B cell (primary cell): ENCODE results near the gene TMTC4. TPM values are rescaled to one million over a fixed set of nuclear protein-coding genes. Genes with fewer than 3 reads are reported as not detected.

Source experiments
- ATAC-seq: fragments of 200-7000 bp; cut with Tn5 transposase; one replicate; pipeline ENCODE4 v1.10.0; 2021; ENCODE audit warnings: low read depth, mild to moderate bottlenecking, moderate number of reproducible peaks, moderate library complexity
- CTCF ChIA-PET: fragments of 350-600 bp; sonication (Branson Sonifier 250); formaldehyde crosslinking; loops from one replicate; lab custom pipeline; 2021; ENCODE audit warnings: antibody characterized with exemption, inconsistent platforms; lab: Charles Lee
- POLR2A ChIA-PET: fragments of 350-600 bp; sonication (Branson Sonifier 250); formaldehyde crosslinking; loops from one replicate; lab custom pipeline; 2021; ENCODE audit warnings: antibody characterized with exemption; lab: Charles Lee
- DNase-seq: peaks from one replicate; pipeline ENCODE4 v3.0.0; 2013
- H2AFZ ChIP-seq: 2 replicates; pipeline ENCODE4 v1.6.1; 2012; ENCODE audit warnings: mild to moderate bottlenecking, low read depth, low read length; ENCODE audit not compliant: insufficient read depth, poor library complexity, severe bottlenecking
- H3K27ac ChIP-seq, 2 donors: 1 replicate in 1 of 2; 2 replicates in 1 of 2; pipeline ENCODE4 v1.5.1; 2012 to 2013; ENCODE audit warnings: low read length in 2 of 2, mild to moderate bottlenecking in 2 of 2, moderate library complexity in 1 of 2
- H3K27me3 ChIP-seq, 4 experiments: fragments of 200-600 bp in 1 of 4; sonication (generic) in 1 of 4; replicated peaks in 1 of 4; 1 replicate in 2 of 4; 2 replicates in 2 of 4; pipeline versions ENCODE4 v1.6.1 to v1.7.0; 2013 to 2016; ENCODE audit warnings: low read length in 3 of 4, mild to moderate bottlenecking in 2 of 4, mixed read lengths in 1 of 4, moderate library complexity in 1 of 4; ENCODE audit not compliant: insufficient read depth in 4 of 4, control insufficient read depth in 3 of 4; ENCODE audit errors: control extremely low read depth in 1 of 4
- H3K36me3 ChIP-seq, 2 experiments: replicated peaks in 1 of 2; 1 replicate in 1 of 2; 2 replicates in 1 of 2; pipeline versions ENCODE4 v1.6.1 to v1.7.1; 2013; ENCODE audit warnings: low read length in 1 of 2; ENCODE audit not compliant: insufficient read depth in 2 of 2, control insufficient read depth in 1 of 2; ENCODE audit errors: control extremely low read depth in 1 of 2, extremely low read depth in 1 of 2
- H3K4me1 ChIP-seq, 2 donors: fragments of 200-600 bp in 1 of 2; sonication (generic) in 1 of 2; 1 replicate in 1 of 2; 2 replicates in 1 of 2; pipeline versions ENCODE4 v1.5.1 to v1.6.1; 2013 to 2017; ENCODE audit warnings: low read length in 2 of 2; ENCODE audit not compliant: control insufficient read depth in 2 of 2, insufficient read depth in 2 of 2
- H3K4me2 ChIP-seq: replicated peaks from 2 replicates; pipeline ENCODE3; 2012; ENCODE audit warnings: mild to moderate bottlenecking, low read depth, low read length; ENCODE audit not compliant: poor library complexity, severe bottlenecking
- H3K4me3 ChIP-seq, 5 experiments: fragments of 200-600 bp in 1 of 5; sonication (generic) in 1 of 5; 1 replicate in 3 of 5; 2 replicates in 2 of 5; pipeline versions ENCODE4 v1.5.1 to v1.7.0; 2011 to 2016; ENCODE audit warnings: low read length in 4 of 5, mild to moderate bottlenecking in 4 of 5, low read depth in 2 of 5, control low read depth in 1 of 5, moderate library complexity in 1 of 5; ENCODE audit not compliant: insufficient read depth in 1 of 5; ENCODE audit errors: control extremely low read depth in 1 of 5, extremely low read depth in 1 of 5
- H3K79me2 ChIP-seq: fragments of 200-600 bp; sonication (generic); one replicate; pipeline ENCODE4 v1.6.0; 2016; ENCODE audit warnings: low read length; ENCODE audit not compliant: control insufficient read depth, insufficient read depth
- H3K9ac ChIP-seq: fragments of 200-600 bp; sonication (generic); 2 replicates; pipeline ENCODE4 v1.6.1; 2017; ENCODE audit warnings: mild to moderate bottlenecking, low read length, moderate library complexity
- H3K9me3 ChIP-seq, 3 donors: one replicate each; pipeline versions ENCODE4 v1.6.1 to v1.7.1; 2013; ENCODE audit warnings: low read length in 2 of 3; ENCODE audit not compliant: control insufficient read depth in 2 of 3, insufficient read depth in 1 of 3; ENCODE audit errors: control extremely low read depth in 1 of 3
- H4K20me1 ChIP-seq: 2 replicates; pipeline ENCODE4 v1.6.0; 2012; ENCODE audit warnings: mild to moderate bottlenecking, low read length; ENCODE audit not compliant: insufficient read depth, control insufficient read depth, poor library complexity, severe bottlenecking
- H3K27ac Mint-ChIP-seq: one replicate; pipeline ENCODE4 v1.8.0; 2021; ENCODE audit warnings: mixed read lengths
- H3K27me3 Mint-ChIP-seq: one replicate; pipeline ENCODE4 v1.8.0; 2021; ENCODE audit warnings: mixed read lengths
- H3K4me1 Mint-ChIP-seq: one replicate; pipeline ENCODE4 v1.8.0; 2021; ENCODE audit warnings: mixed read lengths
- H3K4me3 Mint-ChIP-seq: one replicate; pipeline ENCODE4 v1.8.0; 2021; ENCODE audit warnings: mixed read lengths
- H3K9me3 Mint-ChIP-seq: one replicate; pipeline ENCODE4 v1.8.0; 2022; ENCODE audit warnings: mixed read lengths; ENCODE audit not compliant: insufficient read depth
- CTCF ChIP-seq: fragments of 200-600 bp; IDR thresholded peaks from one replicate; pipeline ENCODE4 v1.8.0; 2022; ENCODE audit warnings: antibody characterized with exemption, mild to moderate bottlenecking
- EZH2 ChIP-seq: IDR thresholded peaks from 2 replicates; pipeline ENCODE4 v1.6.1; 2012; ENCODE audit warnings: borderline replicate concordance, low read depth, mild to moderate bottlenecking, moderate library complexity, low read length; ENCODE audit not compliant: insufficient read depth, poor library complexity, severe bottlenecking
- WGBS: methylation state at CpG from one replicate; pipeline ENCODE4 v1.1.5; 2013; ENCODE audit warnings: missing lambda C conversion rate; ENCODE audit not compliant: insufficient coverage; 5-methylcytosine and 5-hydroxymethylcytosine counted together
- intact Hi-C: fragments of 100-400 bp; cut with micrococcal nuclease; formaldehyde crosslinking; loops from one replicate; pipeline ENCODE4 v1.10.0; 2022
- polyA plus RNA-seq: library from polyadenylated mRNA; depleted of rRNA; stranded (reverse); fragments of >200 nt; gene quantifications from 2 replicates; pipeline ENCODE4 v1.2.3, GENCODE V29; 2012
- total RNA-seq, 2 donors: library from RNA; stranded (reverse); fragments of 120-200 nt in 1 of 2; gene quantifications; 1 replicate in 1 of 2; 2 replicates in 1 of 2; pipeline versions ENCODE4 v1.2.3 to v1.2.4, GENCODE V29; 2013 to 2022

TMTC4 gene
- total and polyA plus RNA-seq, 2 donors (not counting 1 experiment from before 2014, with no cell fraction given), result 7.9 to 17.8 TPM

- 96% methylated on average over 3 of the region's 6 CpGs for WGBS
- H3K27ac ChIP-seq, result no peak overlapping the region
- CTCF ChIA-PET, result interaction anchor here (1.3 kb wide), 1 partner anchor 13 kb away, joined by 7 read pairs; no protein-coding TSS in a partner anchor
These were observed 73.7 kb downstream of the TMTC4 start for GRCh38 chr13:100600915-100601314.

GRCh38 chr13:100600461-100600860 lies 74.1 kb downstream of the TMTC4 start:
- no peak for DNase-seq
- H3K4me1 ChIP-seq, result no peaks in the 10 kb centered on the region
- Mint-ChIP-seq H3K4me3 (no peak overlapping the region), H3K27me3 (no peaks in the 10 kb centered on the region), H3K27ac (no peak overlapping the region), H3K9me3 (no peaks in the 10 kb centered on the region), H3K4me1 (no peaks in the 10 kb centered on the region)
- H3K9me3 ChIP-seq, result peaks cover 0 to 3% (median 0%) of the 10 kb centered on the region in 3 donors
- no peak overlapping the region for H3K9ac ChIP-seq
- ChIA-PET POLR2A (no interaction called here), CTCF (interaction anchor here (1.3 kb wide), 1 partner anchor 12 kb away, joined by 7 read pairs; no protein-coding TSS in a partner anchor)
- no peak overlapping the region for H3K4me2 ChIP-seq
- no peaks in the 10 kb centered on the region for H3K27me3 ChIP-seq
- intact Hi-C loops, result no loop called here
- H4K20me1 ChIP-seq, result no peaks in the 10 kb centered on the region
- TF ChIP-seq CTCF, result no peak
- TF ChIP-seq EZH2, result no peak
- no peak for ATAC-seq
- 98% methylated on average over 6 of the region's 6 CpGs for WGBS
- no peaks in the 10 kb centered on the region for H3K79me2 ChIP-seq
- no peak overlapping the region for H3K4me3 ChIP-seq
- no peaks in the 10 kb centered on the region for H3K36me3 ChIP-seq
- H2AFZ ChIP-seq, result no peak overlapping the region
- H3K27ac ChIP-seq, result no peak overlapping the region

More at GRCh38 chr13:100600915-100601314, 73.7 kb downstream of the TMTC4 start:
- Histone ChIP-seq H3K36me3 (no peaks in the 10 kb centered on the region), H3K79me2 (no peaks in the 10 kb centered on the region), H3K9ac (no peak overlapping the region), H3K27me3 (no peaks in the 10 kb centered on the region), H4K20me1 (no peaks in the 10 kb centered on the region), H3K9me3 (peaks cover 0 to 3% (median 0%) of the 10 kb centered on the region in 3 donors), H2AFZ (no peak overlapping the region), H3K4me1 (no peaks in the 10 kb centered on the region), H3K4me3 (no peak overlapping the region), H3K4me2 (no peak overlapping the region)
- Mint-ChIP-seq H3K27me3 (no peaks in the 10 kb centered on the region), H3K4me1 (no peaks in the 10 kb centered on the region), H3K4me3 (no peak overlapping the region), H3K27ac (no peak overlapping the region), H3K9me3 (no peaks in the 10 kb centered on the region)
- POLR2A ChIA-PET, result no interaction called here
- DNase-seq (no peak), ATAC-seq (no peak)
- TF ChIP-seq CTCF (no peak), EZH2 (no peak)
- intact Hi-C loops, result no loop called here
